ENCODE data around the gene ALX4.

GRCh38 chr11:44311339-44312261, 1.7 kb upstream of the ALX4 start:
- TF ChIP-seq, protein P1, sequence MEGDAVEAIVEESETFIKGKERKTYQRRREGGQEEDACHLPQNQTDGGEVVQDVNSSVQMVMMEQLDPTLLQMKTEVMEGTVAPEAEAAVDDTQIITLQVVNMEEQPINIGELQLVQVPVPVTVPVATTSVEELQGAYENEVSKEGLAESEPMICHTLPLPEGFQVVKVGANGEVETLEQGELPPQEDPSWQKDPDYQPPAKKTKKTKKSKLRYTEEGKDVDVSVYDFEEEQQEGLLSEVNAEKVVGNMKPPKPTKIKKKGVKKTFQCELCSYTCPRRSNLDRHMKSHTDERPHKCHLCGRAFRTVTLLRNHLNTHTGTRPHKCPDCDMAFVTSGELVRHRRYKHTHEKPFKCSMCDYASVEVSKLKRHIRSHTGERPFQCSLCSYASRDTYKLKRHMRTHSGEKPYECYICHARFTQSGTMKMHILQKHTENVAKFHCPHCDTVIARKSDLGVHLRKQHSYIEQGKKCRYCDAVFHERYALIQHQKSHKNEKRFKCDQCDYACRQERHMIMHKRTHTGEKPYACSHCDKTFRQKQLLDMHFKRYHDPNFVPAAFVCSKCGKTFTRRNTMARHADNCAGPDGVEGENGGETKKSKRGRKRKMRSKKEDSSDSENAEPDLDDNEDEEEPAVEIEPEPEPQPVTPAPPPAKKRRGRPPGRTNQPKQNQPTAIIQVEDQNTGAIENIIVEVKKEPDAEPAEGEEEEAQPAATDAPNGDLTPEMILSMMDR (IDR thresholded peaks at IDR 0.05), result no peak
- TF ChIP-seq POLR2A (IDR thresholded peaks at IDR 0.05) (no peak), POLR2AphosphoS5 (IDR thresholded peaks at IDR 0.05) (no peak), EP300 (IDR thresholded peaks at IDR 0.05; ENCODE audit: low read depth) (no peak)
